HCT116 (cell line): ENCODE data around the gene DUSP28. TPM values are rescaled to one million over a fixed set of nuclear protein-coding genes. Genes with fewer than 3 reads are reported as not detected.

Experiments
- ATAC-seq: fragments of 200-7000 bp; cut with Tn5 transposase; 2 replicates; pipeline ENCODE4 v1.9.1; 2020; ENCODE audit warnings: mild to moderate bottlenecking, moderate library complexity
- BruUV-seq: library from RNA; stranded (reverse); fragments of 400-500 nt; replicated peaks from 2 replicates; lab custom pipeline; 2021; lab: Mats Ljungman, UMichigan
- CTCF ChIA-PET: fragments of 300-600 bp; sonication (Branson Sonifier 250); formaldehyde crosslinking; loops from one replicate; lab custom pipeline; 2021; ENCODE audit warnings: antibody characterized with exemption; lab: Charles Lee
- POLR2A ChIA-PET: fragments of 300-600, 350-600 bp; sonication (Branson Sonifier 250); formaldehyde crosslinking; loops from one replicate; lab custom pipeline; 2021; ENCODE audit warnings: antibody characterized with exemption; lab: Charles Lee
- RAD21 ChIA-PET, 2 experiments: fragments of 300-600 bp; sonication (Branson Sonifier 250); formaldehyde crosslinking; loops; one replicate each; lab custom pipeline; 2023; ENCODE audit warnings: low total read pairs in 2 of 2; ENCODE audit not compliant: uncharacterized antibody in 2 of 2, unreplicated experiment in 2 of 2, low non-redundant PET in 1 of 2; lab: Charles Lee
- DNase-seq: peaks from one replicate; pipeline ENCODE4 v3.0.0-alpha.2; 2010; ENCODE audit warnings: low read depth, low spot score
- H2AFZ ChIP-seq: fragments of 200-600 bp; shearing (Covaris generic), sonication (generic); 2 replicates; pipeline ENCODE4 v1.6.1; 2017; ENCODE audit warnings: low read depth, mixed run types, mixed read lengths, antibody characterized with exemption, low read length; ENCODE audit not compliant: poor library complexity, severe bottlenecking
- H3K27ac ChIP-seq: 2 replicates; pipeline ENCODE4 v1.5.1; 2012; ENCODE audit warnings: low read depth, low read length
- H3K27me3 ChIP-seq: fragments of 200-600 bp; sonication (generic); 2 replicates; pipeline ENCODE4 v1.6.1; 2016; ENCODE audit warnings: mixed run types, low read length, mixed read lengths; ENCODE audit not compliant: insufficient read depth
- H3K36me3 ChIP-seq, 2 experiments: fragments of 200-500 bp in 1 of 2; fragments of 200-600 bp in 1 of 2; sonication (Bioruptor generic) in 1 of 2; sonication (generic) in 1 of 2; 2 replicates each; pipeline versions ENCODE4 v1.5.1 to v1.6.1; 2014 to 2016; ENCODE audit warnings: low read length in 2 of 2, inconsistent platforms in 1 of 2, mixed read lengths in 1 of 2, mixed run types in 1 of 2; ENCODE audit not compliant: insufficient read depth in 2 of 2, control insufficient read depth in 1 of 2
- H3K4me1 ChIP-seq, 2 experiments: fragments of 200-600 bp in 1 of 2; sonication (generic) in 1 of 2; 2 replicates each; pipeline versions ENCODE4 v1.5.1 to v1.6.1; 2012 to 2017; ENCODE audit warnings: low read length in 2 of 2, inconsistent platforms in 1 of 2, mild to moderate bottlenecking in 1 of 2, mixed read lengths in 1 of 2, mixed run types in 1 of 2, moderate library complexity in 1 of 2; ENCODE audit not compliant: insufficient read depth in 2 of 2, control insufficient read depth in 1 of 2
- H3K4me2 ChIP-seq: fragments of 200-600 bp; sonication (generic); 2 replicates; pipeline ENCODE4 v1.6.1; 2017; ENCODE audit warnings: mixed run types, low read length, mixed read lengths
- H3K4me3 ChIP-seq, 2 experiments: fragments of 200-600 bp in 1 of 2; sonication (generic) in 1 of 2; replicated peaks in 1 of 2; 2 replicates each; pipeline ENCODE4 v1.5.1; 2011 to 2016; ENCODE audit warnings: low read length in 2 of 2, control low read depth in 1 of 2, low read depth in 1 of 2, mild to moderate bottlenecking in 1 of 2, mixed read lengths in 1 of 2, mixed run types in 1 of 2
- H3K79me2 ChIP-seq: fragments of 200-600 bp; sonication (generic); 2 replicates; pipeline ENCODE4 v1.6.1; 2017; ENCODE audit warnings: mild to moderate bottlenecking, mixed run types, low read length, moderate library complexity, mixed read lengths; ENCODE audit not compliant: insufficient read depth
- H3K9ac ChIP-seq: fragments of 200-600 bp; sonication (generic); 2 replicates; pipeline ENCODE4 v1.6.1; 2016; ENCODE audit warnings: low read length, mixed read lengths
- H3K9me2 ChIP-seq: fragments of 200-600 bp; sonication (generic), shearing (Covaris generic); 2 replicates; pipeline ENCODE4 v1.6.1; 2017; ENCODE audit warnings: mixed run types, mild to moderate bottlenecking, moderate library complexity; ENCODE audit not compliant: insufficient read depth
- H3K9me3 ChIP-seq, 2 experiments: fragments of 200-500 bp in 1 of 2; fragments of 200-600 bp in 1 of 2; sonication (Bioruptor generic) in 1 of 2; sonication (generic) in 1 of 2; 2 replicates each; pipeline ENCODE4 v1.6.1; 2014 to 2017; ENCODE audit warnings: low read length in 2 of 2, mixed read lengths in 2 of 2, inconsistent platforms in 1 of 2, low read depth in 1 of 2, mild to moderate bottlenecking in 1 of 2, mixed run types in 1 of 2, moderate library complexity in 1 of 2; ENCODE audit not compliant: control insufficient read depth in 1 of 2, insufficient read depth in 1 of 2
- H4K20me1 ChIP-seq: fragments of 200-600 bp; sonication (generic), shearing (Covaris generic); 2 replicates; pipeline ENCODE4 v1.6.1; 2017; ENCODE audit warnings: mixed run types, mild to moderate bottlenecking, moderate library complexity; ENCODE audit not compliant: insufficient read depth
- EZH2 ChIP-seq: fragments of 200-600 bp; sonication (generic); IDR thresholded peaks from 2 replicates; pipeline ENCODE4 v1.6.1; 2017; ENCODE audit warnings: antibody characterized with exemption, mixed run types
- JUND ChIP-seq: IDR thresholded peaks from 2 replicates; pipeline ENCODE4 v1.6.1; 2012
- SIN3A ChIP-seq: IDR thresholded peaks from 2 replicates; pipeline ENCODE4 v1.6.1; 2012; ENCODE audit warnings: low read depth
- TCF7L2 ChIP-seq: IDR thresholded peaks from 2 replicates; pipeline ENCODE4 v1.7.0; 2011; ENCODE audit warnings: borderline replicate concordance, inconsistent platforms; ENCODE audit not compliant: insufficient read depth, insufficient read length; ENCODE audit errors: extremely low read depth
- ZFX ChIP-seq: fragments of 450-650 bp; IDR thresholded peaks from 2 replicates; pipeline ENCODE4 v1.6.1; 2017
- intact Hi-C: fragments of 100-400 bp; cut with micrococcal nuclease; formaldehyde crosslinking; loops from 2 replicates; pipeline ENCODE4 v1.10.0; 2022
- total RNA-seq: library from RNA; stranded (reverse); gene quantifications from one replicate; pipeline ENCODE4 v1.2.1, GENCODE V29; 2021; ENCODE audit not compliant: unreplicated experiment
- TF ChIP-seq, protein P1 (sequence below), 3 experiments: fragments of 200-600 bp in 1 of 3; sonication (generic) in 1 of 3; IDR thresholded peaks in 2 of 3; conservative IDR thresholded peaks in 1 of 3; 2 replicates each; pipeline ENCODE4 v1.5.1; 2012 to 2017; ENCODE audit warnings: low read depth in 2 of 3, low read length in 2 of 3, antibody characterized with exemption in 1 of 3, borderline replicate concordance in 1 of 3, control low read depth in 1 of 3, mild to moderate bottlenecking in 1 of 3, mixed read lengths in 1 of 3, mixed run types in 1 of 3, moderate library complexity in 1 of 3; ENCODE audit not compliant: insufficient read depth in 1 of 3

DUSP28 gene
- total RNA-seq, 1 experiment from 2014 or later, result 5.6 TPM

DNA sequence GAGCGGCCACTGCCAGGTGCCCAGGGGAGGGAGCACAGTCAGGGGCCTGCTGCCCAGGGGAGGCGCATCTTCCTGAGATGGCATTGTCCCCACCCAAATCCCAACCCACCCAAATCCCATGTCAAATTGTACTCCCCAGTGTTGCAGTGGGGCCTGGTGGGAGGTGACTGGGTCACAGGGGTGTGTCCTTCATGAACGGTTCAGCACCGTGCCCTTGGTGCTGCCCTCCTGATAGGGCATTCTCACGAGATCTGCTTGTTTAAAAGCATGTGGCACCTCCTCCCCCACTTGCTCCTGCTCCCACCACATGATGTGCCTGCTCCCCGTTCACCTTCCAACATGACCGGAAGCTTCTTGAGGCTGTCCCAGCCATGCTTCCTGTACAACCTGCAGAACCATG, 30.0 kb upstream of the DUSP28 start:
- no peak for TF ChIP-seq ZFX
- TF ChIP-seq SIN3A, result no peak
- no peak for TF ChIP-seq TCF7L2
- TF ChIP-seq, all 23 proteins: peak for 0
- ChIA-PET CTCF (no interaction called here), POLR2A (no interaction called here), RAD21 (no interaction called here)
- Histone ChIP-seq H3K27me3 (no peaks in the 10 kb centered on the region), H2AFZ (no peak overlapping the region), H3K4me3 (no peak overlapping the region), H3K4me2 (no peak overlapping the region), H3K9ac (no peak overlapping the region), H3K9me3 (peaks cover 20 to 38% of the 10 kb centered on the region in 2 experiments), H3K9me2 (no peaks in the 10 kb centered on the region), H3K79me2 (peaks cover 5% of the 10 kb centered on the region), H3K4me1 (no peaks in the 10 kb centered on the region), H3K27ac (no peak overlapping the region), H3K36me3 (peaks cover 0 to 28% of the 10 kb centered on the region in 2 experiments; a peak in 2 of 4 replicates), H4K20me1 (no peaks in the 10 kb centered on the region)
- intact Hi-C loops, result no loop called here
- DNase-seq (no peak), ATAC-seq (no peak)
- BruUV-seq, result no TSS peak

DNA sequence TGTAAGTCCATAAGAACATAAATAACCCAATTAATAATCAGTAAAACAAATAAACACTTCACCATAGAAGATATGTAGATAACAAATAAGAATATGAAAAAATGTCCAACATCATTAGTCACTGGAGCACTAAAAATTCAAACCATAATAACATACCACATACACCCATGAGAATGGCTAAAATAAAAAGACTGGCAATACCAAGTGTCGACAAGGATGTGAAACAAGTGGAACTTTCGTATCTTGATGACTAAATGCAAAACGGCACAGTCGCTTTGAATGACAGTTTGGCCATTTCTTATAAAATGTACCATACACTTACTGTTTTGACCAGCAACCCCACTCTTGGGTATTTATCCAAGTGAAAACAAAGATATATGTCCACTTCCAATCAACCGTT, 29.1 kb upstream of the DUSP28 start:
- H3K4me3 ChIP-seq, result no peak overlapping the region
- ATAC-seq (no peak), DNase-seq (no peak)
- no peaks in the 10 kb centered on the region for H3K4me1 ChIP-seq
- POLR2A ChIA-PET, result no interaction called here
- H3K9me3 ChIP-seq, result peaks cover 14 to 29% of the 10 kb centered on the region in 2 experiments
- H3K36me3 ChIP-seq, result peaks cover 0 to 20% of the 10 kb centered on the region in 2 experiments; a peak in 2 of 4 replicates
- intact Hi-C loops, result no loop called here
- no peak overlapping the region for H3K4me2 ChIP-seq
- H3K79me2 ChIP-seq, result peaks cover 5% of the 10 kb centered on the region
- TF ChIP-seq EZH2, result no peak
- TF ChIP-seq, protein P1, sequence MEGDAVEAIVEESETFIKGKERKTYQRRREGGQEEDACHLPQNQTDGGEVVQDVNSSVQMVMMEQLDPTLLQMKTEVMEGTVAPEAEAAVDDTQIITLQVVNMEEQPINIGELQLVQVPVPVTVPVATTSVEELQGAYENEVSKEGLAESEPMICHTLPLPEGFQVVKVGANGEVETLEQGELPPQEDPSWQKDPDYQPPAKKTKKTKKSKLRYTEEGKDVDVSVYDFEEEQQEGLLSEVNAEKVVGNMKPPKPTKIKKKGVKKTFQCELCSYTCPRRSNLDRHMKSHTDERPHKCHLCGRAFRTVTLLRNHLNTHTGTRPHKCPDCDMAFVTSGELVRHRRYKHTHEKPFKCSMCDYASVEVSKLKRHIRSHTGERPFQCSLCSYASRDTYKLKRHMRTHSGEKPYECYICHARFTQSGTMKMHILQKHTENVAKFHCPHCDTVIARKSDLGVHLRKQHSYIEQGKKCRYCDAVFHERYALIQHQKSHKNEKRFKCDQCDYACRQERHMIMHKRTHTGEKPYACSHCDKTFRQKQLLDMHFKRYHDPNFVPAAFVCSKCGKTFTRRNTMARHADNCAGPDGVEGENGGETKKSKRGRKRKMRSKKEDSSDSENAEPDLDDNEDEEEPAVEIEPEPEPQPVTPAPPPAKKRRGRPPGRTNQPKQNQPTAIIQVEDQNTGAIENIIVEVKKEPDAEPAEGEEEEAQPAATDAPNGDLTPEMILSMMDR (IDR thresholded peaks at IDR 0.05 in 2 of 3, conservative IDR thresholded peaks at IDR 0.05 in 1 of 3; ENCODE audit: borderline replicate concordance in 1 of 3, insufficient read depth in 1 of 3, low read depth in 2 of 3, low read length in 2 of 3), result no peak
- TF ChIP-seq JUND, result no peak
- TF ChIP-seq, all 23 proteins: peak for 0
- Histone ChIP-seq H3K27me3 (no peaks in the 10 kb centered on the region), H3K9me2 (no peaks in the 10 kb centered on the region), H3K27ac (no peak overlapping the region), H3K9ac (no peak overlapping the region), H2AFZ (no peak overlapping the region), H4K20me1 (no peaks in the 10 kb centered on the region)
- ChIA-PET RAD21 (no interaction called here), CTCF (no interaction called here)
- BruUV-seq, result no TSS peak
